Cardiac atrium fibroblast (primary cell): ENCODE data around the gene USP2. TPM values are rescaled to one million over a fixed set of nuclear protein-coding genes. Genes with fewer than 3 reads are reported as not detected.

Source experiments
- total RNA-seq: library from RNA; depleted of rRNA; stranded (reverse); fragments of >200 nt; gene quantifications from 2 replicates; pipeline ENCODE4 v1.2.3, GENCODE V29; 2015

Gene USP2
- not detected in 2 replicates for total RNA-seq

GRCh38 chr11:119381181-119381988 lies at the start of gene USP2:
Gene USP2 (minus strand): TSS chr11:119381690. CDS start chr11:119373480, 8,210 bp downstream.

GRCh38 chr11:119422809-119423508 lies 41.5 kb upstream of the USP2 start, which contains the start of gene THY1:
Gene THY1 (minus strand): TSS chr11:119423172. CDS start chr11:119420905, 2,267 bp downstream.

GRCh38 chr11:119346605-119347004 lies 34.9 kb downstream of the USP2 start, which contains the start of gene MFRP:
Gene MFRP (minus strand): TSS chr11:119346705. CDS start chr11:119346513, 192 bp downstream.

GRCh38 chr11:119340335-119341221 lies 40.9 kb downstream of the USP2 start, which contains the start of gene C1QTNF5:
Gene C1QTNF5 (minus strand): TSS chr11:119340883. CDS start chr11:119340397, 486 bp downstream.

GRCh38 chr11:119334174-119334930 lies 47.1 kb downstream of the USP2 start, which contains the start of gene RNF26:
Gene RNF26 (plus strand): TSS chr11:119334527. CDS start chr11:119335123, 596 bp downstream.

GRCh38 chr11:119316729-119317591 lies 64.5 kb downstream of the USP2 start, which contains the start of gene MCAM:
Gene MCAM (minus strand): TSS chr11:119317130. CDS start chr11:119317101, 29 bp downstream.

Other genes starting within 250 kb of the USP2 start
- gene ABCG4, start 232.6 kb downstream of the USP2 start, total RNA-seq: under 0.01 TPM in 1 of 2 replicates, not detected in the other
- 8.8 and 11.8 TPM in 2 replicates for gene NLRX1, start 213.0 kb downstream of the USP2 start, total RNA-seq
- not detected in 2 replicates for gene NHERF4, start 196.2 kb downstream of the USP2 start, total RNA-seq
- 6.5 and 7.5 TPM in 2 replicates for gene CBL, start 175.4 kb downstream of the USP2 start, total RNA-seq
- 51.3 and 129 TPM in 2 replicates for gene MCAM, start 64.6 kb downstream of the USP2 start, total RNA-seq
- gene RNF26, start 47.2 kb downstream of the USP2 start, total RNA-seq: 4.0 and 10.7 TPM in 2 replicates
- 13.8 and 24.2 TPM in 2 replicates for gene C1QTNF5, start 40.8 kb downstream of the USP2 start, total RNA-seq
- not detected in 2 replicates for gene MFRP, start 35.0 kb downstream of the USP2 start, total RNA-seq
- gene THY1, start 41.5 kb upstream of the USP2 start, total RNA-seq: 45.8 and 46.6 TPM in 2 replicates